OCI-LY7 (cell line): Measurements from ENCODE around the gene ABHD12.

ENCODE experiments used
- EZH2phosphoT487 ChIP-seq: fragments of 200-600 bp; sonication (generic); IDR thresholded peaks from 2 replicates; pipeline ENCODE4 v1.6.1; 2018; ENCODE audit warnings: low read depth, borderline replicate concordance, mild to moderate bottlenecking, mixed run types, antibody characterized with exemption, low read length, moderate library complexity, mixed read lengths
- TF ChIP-seq, protein P1 (sequence below): fragments of 200-600 bp; sonication (generic); conservative IDR thresholded peaks from 2 replicates; pipeline ENCODE4 v1.5.1; 2014; ENCODE audit warnings: mild to moderate bottlenecking, antibody characterized with exemption, low read length, moderate library complexity, mixed read lengths

DNA sequence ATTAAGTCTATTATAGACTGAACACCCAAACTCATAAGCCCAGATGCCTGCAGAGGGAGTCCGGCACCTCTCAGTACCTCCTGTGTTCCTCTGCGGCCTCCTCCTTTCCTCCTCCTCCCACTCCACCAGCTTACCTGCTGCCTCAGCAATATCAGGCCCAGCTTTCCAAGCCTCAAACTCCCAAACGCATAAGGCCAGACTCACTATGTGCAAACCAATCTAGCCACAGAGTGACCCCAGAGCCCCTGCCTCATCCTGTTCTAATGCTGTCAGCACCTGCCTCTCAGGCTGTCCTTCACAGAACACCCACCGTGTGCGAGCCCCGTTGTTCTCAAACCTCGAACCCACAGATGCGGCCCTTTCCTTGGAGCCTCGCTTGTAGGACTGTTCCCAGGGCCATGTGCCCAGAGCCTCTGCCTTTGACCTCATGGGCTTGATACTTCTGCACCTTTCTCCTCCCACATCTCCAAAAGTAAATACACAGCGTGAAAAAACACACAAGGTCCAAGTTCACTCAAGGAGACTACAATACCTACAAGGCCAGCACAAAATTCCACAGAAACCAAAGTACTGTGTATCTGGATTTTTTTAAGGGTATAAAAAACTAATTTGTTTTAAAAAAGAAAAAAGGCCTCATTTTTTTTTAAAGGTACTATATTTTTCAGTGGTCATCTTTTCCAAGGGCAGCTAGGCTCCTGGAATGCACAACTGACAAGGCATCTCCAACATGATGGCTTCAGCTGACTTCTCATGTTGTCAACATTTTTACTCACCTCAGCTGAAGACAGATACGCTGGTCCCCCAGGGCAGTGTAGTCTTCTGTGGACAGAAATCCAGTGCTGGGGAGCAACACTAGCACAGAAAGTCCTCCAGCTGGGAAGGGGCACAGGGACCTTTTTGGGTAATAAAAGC is 52.3 kb downstream of the ABHD12 start:
- TF ChIP-seq, protein P1, sequence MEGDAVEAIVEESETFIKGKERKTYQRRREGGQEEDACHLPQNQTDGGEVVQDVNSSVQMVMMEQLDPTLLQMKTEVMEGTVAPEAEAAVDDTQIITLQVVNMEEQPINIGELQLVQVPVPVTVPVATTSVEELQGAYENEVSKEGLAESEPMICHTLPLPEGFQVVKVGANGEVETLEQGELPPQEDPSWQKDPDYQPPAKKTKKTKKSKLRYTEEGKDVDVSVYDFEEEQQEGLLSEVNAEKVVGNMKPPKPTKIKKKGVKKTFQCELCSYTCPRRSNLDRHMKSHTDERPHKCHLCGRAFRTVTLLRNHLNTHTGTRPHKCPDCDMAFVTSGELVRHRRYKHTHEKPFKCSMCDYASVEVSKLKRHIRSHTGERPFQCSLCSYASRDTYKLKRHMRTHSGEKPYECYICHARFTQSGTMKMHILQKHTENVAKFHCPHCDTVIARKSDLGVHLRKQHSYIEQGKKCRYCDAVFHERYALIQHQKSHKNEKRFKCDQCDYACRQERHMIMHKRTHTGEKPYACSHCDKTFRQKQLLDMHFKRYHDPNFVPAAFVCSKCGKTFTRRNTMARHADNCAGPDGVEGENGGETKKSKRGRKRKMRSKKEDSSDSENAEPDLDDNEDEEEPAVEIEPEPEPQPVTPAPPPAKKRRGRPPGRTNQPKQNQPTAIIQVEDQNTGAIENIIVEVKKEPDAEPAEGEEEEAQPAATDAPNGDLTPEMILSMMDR, result no peak
- TF ChIP-seq EZH2phosphoT487, result no peak
